Adrenal gland (tissue), 12 donors: ENCODE measurements around the gene TUT4. TPM values are rescaled to one million over a fixed set of nuclear protein-coding genes. Genes with fewer than 3 reads are reported as not detected.

Experiments
- DNase-seq, 7 donors: peaks; one replicate each; pipeline ENCODE4 v3.0.0-alpha.2; 2019 to 2020
- H3K27ac ChIP-seq, 5 donors: fragments of 200-600 bp; sonication (generic) in 4 of 5; 1 replicate in 3 of 5; 2 replicates in 2 of 5; pipeline versions ENCODE4 v1.5.1 to v1.8.0; 2016 to 2020; ENCODE audit warnings: mild to moderate bottlenecking in 1 of 5
- H3K27me3 ChIP-seq: fragments of 200-600 bp; 2 replicates; pipeline ENCODE4 v1.8.0; 2021
- H3K36me3 ChIP-seq, 2 donors: fragments of 200-600 bp; replicated peaks in 1 of 2; 1 replicate in 1 of 2; 2 replicates in 1 of 2; pipeline versions ENCODE4 v1.5.1 to v1.8.0; 2018 to 2022
- H3K4me1 ChIP-seq, 2 donors: fragments of 200-600 bp; replicated peaks in 1 of 2; 1 replicate in 1 of 2; 2 replicates in 1 of 2; pipeline versions ENCODE4 v1.5.1 to v1.8.0; 2018 to 2021
- H3K4me3 ChIP-seq, 4 donors: fragments of 200-600 bp; sonication (generic) in 3 of 4; one replicate each; pipeline ENCODE4 v1.5.1; 2016 to 2018
- H3K9me3 ChIP-seq, 3 donors: fragments of 200-600 bp; sonication (generic) in 1 of 3; replicated peaks in 1 of 3; 1 replicate in 2 of 3; 2 replicates in 1 of 3; pipeline versions ENCODE4 v1.5.1 to v1.8.0; 2016 to 2021
- CTCF ChIP-seq, 6 experiments: fragments of 450-650 bp in 4 of 6; fragments of 200-600 bp in 2 of 6; sonication (generic) in 1 of 6; IDR thresholded peaks; 1 replicate in 5 of 6; 2 replicates in 1 of 6; pipeline versions ENCODE4 v1.5.1 to v1.8.0; 2016 to 2021; ENCODE audit warnings: antibody characterized with exemption in 6 of 6, mild to moderate bottlenecking in 2 of 6, moderate library complexity in 1 of 6
- POLR2A ChIP-seq, 2 donors: fragments of 450-650 bp; IDR thresholded peaks; one replicate each; pipeline ENCODE4 v1.6.1; 2017; ENCODE audit warnings: antibody characterized with exemption in 2 of 2, mild to moderate bottlenecking in 2 of 2, moderate library complexity in 1 of 2
- WGBS, 4 donors: extraction: QIAGEN DNeasy Blood & Tissue Kit in 2 of 4; methylation state at CpG; one replicate each; pipeline versions ENCODE4 v1.1.5 to v1.1.7; 2013 to 2017; 5-methylcytosine and 5-hydroxymethylcytosine counted together
- intact Hi-C, 2 donors: fragments of 100-400 bp; cut with DNase I; formaldehyde crosslinking; loops; one replicate each; pipeline versions ENCODE4 v1.14.1 to v1.15.0; 2022 to 2023
- polyA plus RNA-seq, 3 donors: library from polyadenylated mRNA; stranded (reverse); fragments of 200-250 nt in 2 of 3; fragments of 350-450 nt in 1 of 3; fragmentation: Illumina TruSeq in 1 of 3; extraction: RNeasy Lipid Tissue Mini Kit (QIAGEN cat#74804) in 1 of 3; gene quantifications; one replicate each; pipeline ENCODE4 v1.2.3, GENCODE V29; 2013 to 2014
- total RNA-seq, 9 donors: library from RNA; depleted of rRNA in 4 of 9; stranded (reverse); fragments of >200 nt in 4 of 9; fragments of 120-200 nt in 1 of 9; fragmentation: NEBNext Ultra II Directional in 1 of 9; extraction: Animal tissue kit (Norgen Biotek cat#: 25700) in 1 of 9; gene quantifications; one replicate each; pipeline versions ENCODE4 v1.1.0 to v1.2.4, GENCODE V29; 2013 to 2023
- donor health status: healthy with polysubstance abuse.
- donor health status: Bipolar disorder and iron deficiency.
- donor health status: DM: yes; HTN: yes; CAD: no.
- donor health status: DM: no; HTN: no; CAD: no.
- donor health status: DM: no; HTN: no; CAD: no.
- donor health status: DM: yes; HTN: yes; CAD: no.

TUT4 gene
- total and polyA plus RNA-seq, 12 donors, result 29.7 to 80.9 (median 66.1) TPM

GRCh38 chr1:52588535-52588934, 35.6 kb upstream of the TUT4 start:
- no peak for TF ChIP-seq POLR2A (IDR thresholded peaks at IDR 0.05)
- no peak for TF ChIP-seq CTCF (IDR thresholded peaks at IDR 0.05)
- H3K27ac ChIP-seq, result no peak overlapping the region
- H3K36me3 ChIP-seq, result no peaks in the 10 kb centered on the region
- no peaks in the 10 kb centered on the region for H3K9me3 ChIP-seq
- no peaks in the 10 kb centered on the region for H3K27me3 ChIP-seq
- H3K4me1 ChIP-seq, result no peaks in the 10 kb centered on the region
- 43 to 68% (median 52%) methylated on average over 1 of the region's 1 CpG for WGBS, 4 donors
- no peak overlapping the region for H3K4me3 ChIP-seq
- intact Hi-C loops, result no loop called here
- DNase-seq, result no peak

GRCh38 chr1:52588027-52588426, 35.1 kb upstream of the TUT4 start:
- Histone ChIP-seq H3K27me3 (no peaks in the 10 kb centered on the region), H3K27ac (no peak overlapping the region), H3K4me1 (no peaks in the 10 kb centered on the region), H3K4me3 (no peak overlapping the region), H3K36me3 (no peaks in the 10 kb centered on the region), H3K9me3 (no peaks in the 10 kb centered on the region)
- TF ChIP-seq CTCF (IDR thresholded peaks at IDR 0.05) (no peak), POLR2A (IDR thresholded peaks at IDR 0.05) (no peak)
- no peak for DNase-seq
- intact Hi-C loops, result no loop called here

- H3K4me3 ChIP-seq, result no peak overlapping the region
- DNase-seq, result no peak
- TF ChIP-seq POLR2A (IDR thresholded peaks at IDR 0.05) (no peak), CTCF (IDR thresholded peaks at IDR 0.05) (no peak)
- intact Hi-C loops, result no loop called here
- no peaks in the 10 kb centered on the region for H3K4me1 ChIP-seq
- H3K9me3 ChIP-seq, result no peaks in the 10 kb centered on the region
- H3K27ac ChIP-seq, result no peak overlapping the region
- H3K36me3 ChIP-seq, result no peaks in the 10 kb centered on the region
- no peaks in the 10 kb centered on the region for H3K27me3 ChIP-seq
- WGBS, 4 donors, result 50 to 92% (median 67%) methylated on average over 1 of the region's 1 CpG
These were observed 32.6 kb upstream of the TUT4 start for GRCh38 chr1:52585474-52585873.

GRCh38 chr1:52582116-52582696, 29.3 kb upstream of the TUT4 start:
- Histone ChIP-seq H3K27ac (no peak overlapping the region), H3K9me3 (no peaks in the 10 kb centered on the region), H3K36me3 (no peaks in the 10 kb centered on the region), H3K4me3 (no peak overlapping the region), H3K27me3 (no peaks in the 10 kb centered on the region), H3K4me1 (no peaks in the 10 kb centered on the region)
- no peak for TF ChIP-seq CTCF (IDR thresholded peaks at IDR 0.05)
- WGBS, 4 donors, result 86 to 93% (median 91%) methylated on average over 10 of the region's 10 CpGs
- intact Hi-C loops, result no loop called here
- no peak for DNase-seq
